GM23338 (cell line): ENCODE measurements around the gene CENPVL2. TPM values are rescaled to one million over a fixed set of nuclear protein-coding genes. Genes with fewer than 3 reads are reported as not detected.
"Not testable (repeated sequence)": the region's sequence is repeated elsewhere in the genome, so short reads cannot be mapped to it uniquely, and the experiment has no call there.

Experiments
- ATAC-seq: fragments of 200-7000 bp; cut with Tn5 transposase; 3 replicates; pipeline ENCODE4 v1.9.1; 2020
- DNase-seq: peaks from one replicate; pipeline ENCODE4 v3.0.0-alpha.2; 2015; ENCODE audit warnings: low spot score
- H2AFZ ChIP-seq: fragments of 200-600 bp; sonication (generic); 2 replicates; pipeline ENCODE4 v1.8.0; 2016; ENCODE audit warnings: antibody characterized with exemption, mild to moderate bottlenecking, moderate library complexity
- H3F3A ChIP-seq: fragments of 200-600 bp; sonication (generic); replicated peaks from 2 replicates; pipeline ENCODE4 v1.8.0; 2017; ENCODE audit warnings: antibody characterized with exemption, mixed run types, low read depth
- H3K27ac ChIP-seq: fragments of 200-600 bp; sonication (generic); 2 replicates; pipeline ENCODE4 v1.6.1; 2016; ENCODE audit warnings: low read depth
- H3K27me3 ChIP-seq: fragments of 200-600 bp; sonication (generic); 2 replicates; pipeline ENCODE4 v1.8.0; 2016; ENCODE audit warnings: mild to moderate bottlenecking, mixed run types, moderate library complexity; ENCODE audit not compliant: insufficient read depth
- H3K36me3 ChIP-seq: fragments of 200-600 bp; sonication (generic); 2 replicates; pipeline ENCODE4 v1.8.0; 2016; ENCODE audit warnings: mild to moderate bottlenecking; ENCODE audit not compliant: insufficient read depth
- H3K4me1 ChIP-seq: fragments of 200-600 bp; sonication (generic); 2 replicates; pipeline ENCODE4 v1.8.0; 2016; ENCODE audit warnings: mild to moderate bottlenecking, moderate library complexity; ENCODE audit not compliant: insufficient read depth
- H3K4me2 ChIP-seq: fragments of 200-600 bp; sonication (generic); 2 replicates; pipeline ENCODE4 v1.7.1; 2017; ENCODE audit warnings: mixed run types
- H3K4me3 ChIP-seq: fragments of 200-600 bp; sonication (generic); 2 replicates; pipeline ENCODE4 v1.6.1; 2016; ENCODE audit warnings: mixed run types
- H3K79me2 ChIP-seq: fragments of 200-600 bp; sonication (generic); replicated peaks from 2 replicates; pipeline ENCODE4 v1.8.0; 2017; ENCODE audit warnings: mild to moderate bottlenecking; ENCODE audit not compliant: insufficient read depth
- H3K9me2 ChIP-seq: fragments of 200-600 bp; sonication (generic); 2 replicates; pipeline ENCODE4 v1.8.0; 2017; ENCODE audit not compliant: insufficient read depth
- H4K20me1 ChIP-seq: fragments of 200-600 bp; sonication (generic); replicated peaks from 2 replicates; pipeline ENCODE4 v1.8.0; 2017; ENCODE audit warnings: mild to moderate bottlenecking; ENCODE audit not compliant: insufficient read depth
- H3K27ac Mint-ChIP-seq: 2 replicates; pipeline ENCODE4 v1.8.0; 2020; ENCODE audit warnings: inconsistent platforms, mild to moderate bottlenecking, moderate library complexity, mixed read lengths
- H3K27me3 Mint-ChIP-seq: 3 replicates; pipeline ENCODE4 v1.8.0; 2022; ENCODE audit warnings: low read depth, mild to moderate bottlenecking, moderate library complexity, mixed read lengths, inconsistent platforms; ENCODE audit not compliant: insufficient read depth, poor library complexity
- H3K36me3 Mint-ChIP-seq: 3 replicates; pipeline ENCODE4 v1.8.0; 2021; ENCODE audit warnings: low read depth, mild to moderate bottlenecking, inconsistent platforms, moderate library complexity, mixed read lengths
- H3K4me1 Mint-ChIP-seq: 3 replicates; pipeline ENCODE4 v1.8.0; 2020; ENCODE audit warnings: mild to moderate bottlenecking, inconsistent platforms, mixed read lengths
- H3K4me3 Mint-ChIP-seq: 3 replicates; pipeline ENCODE4 v1.8.0; 2021; ENCODE audit warnings: moderate library complexity, mild to moderate bottlenecking, inconsistent platforms, mixed read lengths
- H3K9me3 Mint-ChIP-seq: 3 replicates; pipeline ENCODE4 v1.8.0; 2020; ENCODE audit warnings: moderate library complexity, mild to moderate bottlenecking, inconsistent platforms, mixed read lengths
- CREB1 ChIP-seq: fragments of 250-450 bp; sonication (Bioruptor Pico); IDR thresholded peaks from 2 replicates; pipeline ENCODE4 v1.5.0; 2020; ENCODE audit warnings: low read depth, mild to moderate bottlenecking, moderate library complexity
- ETS1 ChIP-seq: IDR thresholded peaks from 2 replicates; pipeline ENCODE4 v1.6.1; 2016; ENCODE audit warnings: antibody characterized with exemption
- EZH2phosphoT487 ChIP-seq: fragments of 200-600 bp; sonication (generic); IDR thresholded peaks from one replicate; pipeline ENCODE4 v1.8.1; 2018; ENCODE audit warnings: antibody characterized with exemption; ENCODE audit not compliant: unreplicated experiment
- POLR2AphosphoS5 ChIP-seq: IDR thresholded peaks from 2 replicates; pipeline ENCODE4 v1.6.1; 2016; ENCODE audit warnings: antibody characterized with exemption, low read depth
- ZNF331 ChIP-seq: fragments of 250-450 bp; sonication (Bioruptor Pico); IDR thresholded peaks from 2 replicates; pipeline ENCODE4 v1.5.0; 2020; ENCODE audit warnings: low read depth, mild to moderate bottlenecking, moderate library complexity
- polyA plus RNA-seq: library from polyadenylated mRNA; unstranded; fragments of >200 nt; fragmentation: Nextera tagmentation; extraction: Ambion mirVana; gene quantifications from 2 replicates; pipeline ENCODE4 v1.2.1, GENCODE V29; 2016
- total RNA-seq: library from RNA; depleted of rRNA; stranded (reverse); fragments of >200 nt; shearing (Covaris generic); gene quantifications from 2 replicates; pipeline ENCODE4 v1.2.3, GENCODE V29; 2014

The CENPVL2 gene
- total and polyA plus RNA-seq, 2 experiments from 2014 or later, result 2.9 to 5.2 TPM

GRCh38 chrX:51697397-51697796, 14.8 kb upstream of the CENPVL2 start:
- no peak overlapping the region for H2AFZ ChIP-seq
- no peaks in the 10 kb centered on the region for H4K20me1 ChIP-seq
- no peaks in the 10 kb centered on the region for H3K27me3 ChIP-seq
- TF ChIP-seq ETS1 (no peak), EZH2phosphoT487 (no peak), POLR2AphosphoS5 (no peak), ZNF331 (CRISPR knock-in tag) (no peak)
- no peaks in the 10 kb centered on the region for H3K36me3 Mint-ChIP-seq
- no peak for ATAC-seq
- H3K4me3 ChIP-seq, result no peak overlapping the region
- no peak for DNase-seq
- H3K79me2 ChIP-seq, result no peaks in the 10 kb centered on the region
- no peaks in the 10 kb centered on the region for H3K9me3 Mint-ChIP-seq
- H3K27me3 Mint-ChIP-seq, result peaks cover 1% of the 10 kb centered on the region
- H3K9me2 ChIP-seq, result no peaks in the 10 kb centered on the region
- H3K27ac Mint-ChIP-seq, result no peak overlapping the region
- H3K4me2 ChIP-seq, result no peak overlapping the region
- H3K4me3 Mint-ChIP-seq, result no peak overlapping the region
- H3K27ac ChIP-seq, result no peak overlapping the region
- no peaks in the 10 kb centered on the region for H3K4me1 ChIP-seq
- H3K4me1 Mint-ChIP-seq, result no peaks in the 10 kb centered on the region
- H3F3A ChIP-seq, result no peaks in the 10 kb centered on the region
- H3K36me3 ChIP-seq, result no peaks in the 10 kb centered on the region

- Mint-ChIP-seq H3K4me3 (no peak overlapping the region), H3K27me3 (peaks cover 1% of the 10 kb centered on the region), H3K27ac (no peak overlapping the region), H3K9me3 (no peaks in the 10 kb centered on the region), H3K4me1 (no peaks in the 10 kb centered on the region), H3K36me3 (no peaks in the 10 kb centered on the region)
- Histone ChIP-seq H3F3A (no peaks in the 10 kb centered on the region), H3K79me2 (no peaks in the 10 kb centered on the region), H3K27ac (no peak overlapping the region), H3K4me1 (no peaks in the 10 kb centered on the region), H3K27me3 (no peaks in the 10 kb centered on the region), H3K36me3 (no peaks in the 10 kb centered on the region), H2AFZ (no peak overlapping the region), H3K9me2 (no peaks in the 10 kb centered on the region), H3K4me3 (no peak overlapping the region), H4K20me1 (no peaks in the 10 kb centered on the region), H3K4me2 (no peak overlapping the region)
- DNase-seq, result no peak
- no peak for ATAC-seq
- no peak for TF ChIP-seq CREB1 (CRISPR knock-in tag)
These were observed 11.6 kb upstream of the CENPVL2 start for GRCh38 chrX:51694254-51694653.

- H3K9me3 Mint-ChIP-seq, H3K4me3 Mint-ChIP-seq, H2AFZ ChIP-seq, H3K9me2 ChIP-seq, H3K36me3 Mint-ChIP-seq, H4K20me1 ChIP-seq, H3K4me1 ChIP-seq, DNase-seq, H3F3A ChIP-seq, H3K4me3 ChIP-seq, H3K36me3 ChIP-seq, H3K27ac Mint-ChIP-seq, H3K27me3 ChIP-seq, H3K79me2 ChIP-seq, H3K4me2 ChIP-seq, H3K27me3 Mint-ChIP-seq, H3K27ac ChIP-seq, H3K4me1 Mint-ChIP-seq: not testable (repeated sequence)
- peak; percentile 72 for ATAC-seq
These were observed 567 bp downstream of the CENPVL2 start for GRCh38 chrX:51681808-51682719.

GRCh38 chrX:51679689-51680433, 2.8 kb downstream of the CENPVL2 start:
- not testable (repeated sequence) for H3K4me1 Mint-ChIP-seq, H3K9me3 Mint-ChIP-seq, ATAC-seq, H3K4me1 ChIP-seq, H3F3A ChIP-seq, H3K9me2 ChIP-seq, H3K27ac ChIP-seq, H3K36me3 Mint-ChIP-seq, DNase-seq, H3K27me3 ChIP-seq, H3K4me3 Mint-ChIP-seq, H3K4me3 ChIP-seq, H2AFZ ChIP-seq, H3K27me3 Mint-ChIP-seq, H3K27ac Mint-ChIP-seq, H3K79me2 ChIP-seq, H3K4me2 ChIP-seq, H4K20me1 ChIP-seq, H3K36me3 ChIP-seq
